DMS114 treated with DMSO at 0.1 percent for 48 hours (cell line): ENCODE results near the gene STRADA.
"Not testable (repeated sequence)": the region's sequence is repeated elsewhere in the genome, so short reads cannot be mapped to it uniquely, and the experiment has no call there.

ENCODE experiments used
- DNase-seq: peaks from one replicate; lab custom pipeline; 2025; ENCODE audit not compliant: unreplicated experiment; lab: John Stamatoyannopoulos, UW

Gene STRADA

GRCh38 chr17:63754046-63754445 is 12.4 kb upstream of the STRADA start:
- no peak for DNase-seq

DNA sequence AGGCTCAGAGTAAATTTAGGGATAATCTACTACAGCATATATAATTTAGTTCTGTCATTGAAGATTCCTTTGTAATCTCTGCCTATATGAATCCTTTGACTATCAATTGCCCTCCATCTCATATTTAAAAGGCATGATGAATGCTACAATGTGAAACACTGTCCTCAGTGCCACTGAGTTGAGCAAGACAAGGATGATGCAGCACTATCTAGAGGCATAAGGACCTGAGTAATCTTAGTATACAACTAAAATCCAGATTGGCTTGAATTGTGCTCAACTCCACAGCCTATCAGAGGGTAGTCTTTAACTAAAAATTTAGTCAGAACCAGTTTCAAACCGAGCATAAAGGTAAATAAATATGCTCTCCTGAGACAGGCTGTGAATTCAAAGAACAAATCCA is 11.6 kb upstream of the STRADA start:
- no peak for DNase-seq

DNA sequence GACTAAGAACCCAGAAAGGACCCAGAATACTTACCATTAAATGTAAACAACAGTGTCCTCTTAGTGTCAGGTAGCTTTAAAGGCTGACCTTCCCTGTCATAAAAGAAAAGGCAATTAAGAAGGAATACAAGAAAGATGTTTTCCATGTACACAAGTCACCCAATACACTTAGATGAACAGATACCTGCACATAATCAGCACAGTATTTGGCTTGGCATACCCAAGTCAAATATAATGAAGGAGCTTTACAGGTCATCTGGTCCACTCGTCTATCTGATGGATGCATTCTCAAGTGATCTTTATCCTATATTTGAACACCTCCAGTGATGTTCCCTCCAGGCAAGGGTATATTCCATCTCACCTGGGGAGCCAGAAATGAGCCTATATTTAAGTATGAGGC is 11.1 kb upstream of the STRADA start:
- no peak for DNase-seq

DNA sequence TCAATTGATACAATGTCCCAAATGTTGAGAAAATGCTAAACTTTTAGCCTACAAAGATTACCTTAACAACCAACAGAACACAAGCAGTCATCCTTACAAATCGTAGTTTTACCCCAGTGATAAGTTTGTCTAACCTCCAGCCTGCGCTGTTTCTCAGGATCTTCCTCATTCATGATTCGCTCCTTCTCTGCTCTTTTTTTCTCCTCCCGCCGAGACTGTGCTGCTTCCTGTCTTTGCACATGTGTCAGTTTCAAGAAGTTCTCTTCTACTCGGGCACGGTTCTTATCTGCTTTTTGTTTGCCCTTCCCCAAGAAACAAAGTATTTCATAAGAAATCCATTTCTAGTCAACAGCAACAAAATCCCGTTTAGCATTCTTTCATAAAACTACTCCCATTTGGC is 10.2 kb upstream of the STRADA start:
- no peak for DNase-seq

DNA sequence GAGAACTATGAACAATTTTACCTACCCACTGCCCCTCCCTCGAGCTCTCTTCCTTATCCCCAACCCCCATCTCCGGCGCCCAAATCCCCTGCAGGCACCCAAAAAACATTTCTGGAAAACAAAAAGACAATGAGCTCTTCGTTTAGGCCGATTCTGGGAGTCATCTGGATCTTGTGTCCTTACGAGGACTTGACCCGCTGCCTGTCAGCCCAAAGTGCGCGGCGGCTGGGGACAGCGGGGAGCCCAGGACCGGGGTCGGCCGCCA is 524 bp downstream of the STRADA start:
- DNase-seq = no peak

DNA sequence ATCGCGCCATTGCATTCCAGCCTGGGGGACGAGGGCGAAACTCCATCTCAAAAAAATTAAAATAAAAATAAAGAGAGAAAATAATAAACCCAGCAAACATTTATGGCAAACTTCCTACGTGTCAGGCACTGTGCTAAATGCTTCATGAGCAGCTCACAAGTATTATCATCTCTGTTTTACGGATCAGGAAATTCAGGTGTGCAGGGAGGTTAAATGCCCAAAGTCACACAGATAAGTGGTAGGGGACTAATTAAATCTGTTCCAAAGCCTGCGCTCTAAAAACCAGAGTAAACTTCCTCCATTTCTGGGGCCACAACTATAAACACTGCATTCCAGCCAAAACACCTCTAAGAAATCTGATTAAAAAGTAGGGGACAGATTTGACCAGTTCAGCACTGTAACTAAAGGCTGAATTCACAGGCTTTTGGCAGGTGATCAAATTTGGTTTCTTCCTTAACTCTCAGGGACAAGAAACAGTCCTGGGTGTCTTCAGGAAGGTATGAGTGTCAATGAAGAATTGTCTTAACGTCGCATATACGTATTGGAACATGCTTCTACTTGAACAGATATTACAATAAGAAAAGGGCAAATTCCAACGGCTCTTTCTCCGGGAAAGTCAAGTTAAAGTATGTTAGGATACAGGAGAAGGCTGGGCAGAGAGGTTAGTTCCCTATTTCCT is 996 bp downstream of the STRADA start:
- no peak for DNase-seq

DNA sequence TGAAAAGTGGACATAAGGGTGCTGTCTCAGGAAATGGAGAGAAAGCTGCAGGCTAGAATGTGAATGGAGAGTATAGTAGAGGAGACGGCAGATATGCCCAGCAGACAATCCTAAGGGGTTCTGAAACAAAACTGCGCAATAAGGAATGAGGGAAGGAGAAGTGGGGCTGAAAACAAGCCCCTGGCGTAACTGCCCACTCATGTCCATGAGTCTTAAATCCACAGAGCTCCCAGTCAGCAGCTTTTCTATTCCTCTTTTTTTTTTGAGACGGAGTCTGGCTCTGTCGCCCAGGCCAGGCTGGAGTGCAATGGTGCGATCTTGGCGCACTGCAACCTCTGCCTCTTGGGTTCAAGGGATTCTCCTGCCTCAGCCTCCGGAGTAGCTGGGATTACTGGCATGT is 5.9 kb downstream of the STRADA start:
- DNase-seq = no peak

DNA sequence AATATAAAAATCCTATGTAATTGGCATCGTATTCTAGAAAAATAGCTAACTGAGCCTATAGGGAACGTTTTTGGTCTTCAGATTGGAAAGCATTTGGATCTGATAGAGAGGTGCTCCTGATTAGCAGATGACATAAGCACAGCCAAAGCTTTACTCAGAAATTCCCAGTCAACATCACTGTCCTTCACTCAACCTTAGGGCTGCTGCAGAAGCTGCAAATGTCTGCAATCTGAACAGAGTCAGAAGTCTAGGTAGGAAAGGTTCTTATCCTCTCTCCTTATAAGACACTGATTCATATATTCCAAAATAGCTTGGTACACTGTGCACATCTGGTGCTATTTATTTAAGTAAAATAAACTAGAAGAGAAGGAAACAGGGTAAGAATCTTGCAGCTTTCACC is 19.2 kb downstream of the STRADA start:
- no peak for DNase-seq

GRCh38 chr17:63720194-63720593 is 21.4 kb downstream of the STRADA start:
- DNase-seq = not testable (repeated sequence)

DNA sequence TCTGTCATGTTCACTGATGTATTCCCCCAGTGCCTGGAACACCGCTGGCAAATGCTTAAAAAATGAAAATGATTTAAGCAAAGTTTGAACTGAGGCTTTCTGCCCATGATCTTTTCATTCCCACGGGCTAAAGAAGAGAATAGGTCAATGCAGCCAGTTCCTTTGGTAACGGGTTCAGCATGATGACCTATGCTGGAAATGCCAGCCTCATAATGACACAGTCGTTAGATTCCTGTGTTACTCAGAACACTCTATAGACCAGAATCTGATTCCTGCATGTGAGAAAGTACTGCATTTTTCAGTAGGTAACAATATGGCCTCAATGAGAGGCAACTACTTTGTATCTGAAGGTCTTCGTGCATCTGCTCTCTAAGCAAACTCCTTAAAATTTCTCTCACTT is 22.6 kb downstream of the STRADA start:
- no peak for DNase-seq

GRCh38 chr17:63716426-63716825 is 25.2 kb downstream of the STRADA start:
- no peak for DNase-seq

- DNase-seq = no peak
Measured at GRCh38 chr17:63714550-63715277, 26.9 kb downstream of the STRADA start.

GRCh38 chr17:63709110-63709509 is 32.5 kb downstream of the STRADA start:
- no peak for DNase-seq

DNA sequence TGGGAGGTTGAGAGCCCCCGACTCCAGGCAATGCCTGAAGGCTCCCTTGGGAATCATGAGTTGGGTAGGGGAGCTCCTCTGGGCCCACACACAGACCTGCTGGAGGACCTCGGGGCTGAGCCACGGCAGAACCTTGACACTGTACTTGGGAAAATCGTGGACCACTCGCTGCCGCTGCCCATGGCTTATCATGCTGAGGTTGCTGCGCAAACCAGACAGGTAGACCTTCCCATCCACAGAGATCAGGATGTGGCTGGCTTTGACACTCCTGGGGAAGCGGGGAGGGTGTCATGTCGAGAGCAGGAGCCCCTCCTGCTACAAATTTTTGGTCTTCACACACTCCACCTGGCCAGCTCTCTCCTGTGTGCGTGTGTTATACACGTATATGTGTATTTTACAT is 34.4 kb downstream of the STRADA start:
- no peak for DNase-seq

- no peak for DNase-seq
Measured at GRCh38 chr17:63706336-63707082, 35.1 kb downstream of the STRADA start.

GRCh38 chr17:63705657-63706056 is 35.9 kb downstream of the STRADA start:
- no peak for DNase-seq

DNA sequence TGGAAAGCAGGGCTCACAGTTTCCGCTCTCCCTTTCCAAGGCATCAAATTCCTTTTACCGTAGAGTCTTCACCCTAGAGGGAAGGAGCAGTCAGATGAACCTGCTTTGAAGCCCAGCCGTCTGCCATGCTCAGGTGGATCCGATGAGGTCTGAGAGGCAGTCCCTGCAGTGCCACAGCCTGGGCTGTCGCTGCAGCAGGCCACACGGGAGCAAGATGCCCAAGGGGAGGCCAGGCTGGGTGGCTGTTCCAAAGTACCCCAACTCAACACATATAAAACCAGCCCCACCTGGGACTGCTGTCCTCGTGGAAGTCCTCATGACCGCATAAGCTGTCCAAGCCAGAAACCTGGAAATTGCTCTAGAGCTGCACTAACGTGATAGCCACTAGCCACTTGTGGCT is 36.8 kb downstream of the STRADA start:
- no peak for DNase-seq

- DNase-seq = no peak
Measured at GRCh38 chr17:63704259-63704576, 37.4 kb downstream of the STRADA start.

GRCh38 chr17:63703556-63704258 is 37.9 kb downstream of the STRADA start:
- no peak for DNase-seq

DNA sequence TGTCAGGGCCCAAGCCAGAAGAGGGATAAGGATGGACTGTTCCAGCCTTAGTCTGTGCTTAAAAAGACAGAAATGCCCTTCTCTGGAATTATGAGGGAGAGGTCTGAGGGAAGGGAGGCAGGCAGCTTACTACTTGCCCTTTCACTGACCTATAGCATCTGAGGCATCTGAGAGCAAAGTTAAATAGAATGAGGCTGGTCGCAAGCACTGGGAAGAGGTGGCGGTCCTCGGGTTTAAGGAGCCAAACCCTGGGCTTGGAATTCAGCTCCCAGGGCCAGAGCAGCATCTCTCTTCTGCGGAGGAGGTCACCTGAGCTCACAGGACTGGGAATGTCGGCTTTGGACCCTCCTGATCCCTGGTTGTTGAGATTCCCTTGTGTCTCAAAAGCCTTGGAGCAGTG is 38.6 kb downstream of the STRADA start:
- no peak for DNase-seq

- DNase-seq = no peak
Measured at GRCh38 chr17:63702721-63703015, 38.9 kb downstream of the STRADA start.
